ENCODE measurements around the gene NAALADL1.
"Not testable (repeated sequence)": the region's sequence is repeated elsewhere in the genome, so short reads cannot be mapped to it uniquely, and the experiment has no call there.

NAALADL1 gene

DNA sequence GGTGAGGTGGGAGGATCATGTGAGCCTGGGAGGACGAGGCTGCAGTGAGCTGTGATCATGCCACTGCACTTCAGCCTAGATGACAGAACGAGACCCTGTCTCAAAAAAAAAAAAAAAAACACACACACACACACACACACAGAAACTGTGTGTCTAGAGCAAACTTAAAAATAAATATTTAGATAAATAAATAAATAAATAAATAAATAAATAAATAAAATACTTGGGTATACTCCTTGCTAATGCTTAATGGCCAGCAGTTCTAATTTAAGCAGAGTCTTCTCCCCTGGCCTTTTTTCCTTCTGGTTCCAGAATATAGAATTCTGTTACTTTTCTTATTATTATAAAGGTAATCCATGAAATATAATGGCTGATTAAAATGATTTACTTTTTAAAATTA, 49.5 kb downstream of the NAALADL1 start:
- no peak for DNase-seq

DNA sequence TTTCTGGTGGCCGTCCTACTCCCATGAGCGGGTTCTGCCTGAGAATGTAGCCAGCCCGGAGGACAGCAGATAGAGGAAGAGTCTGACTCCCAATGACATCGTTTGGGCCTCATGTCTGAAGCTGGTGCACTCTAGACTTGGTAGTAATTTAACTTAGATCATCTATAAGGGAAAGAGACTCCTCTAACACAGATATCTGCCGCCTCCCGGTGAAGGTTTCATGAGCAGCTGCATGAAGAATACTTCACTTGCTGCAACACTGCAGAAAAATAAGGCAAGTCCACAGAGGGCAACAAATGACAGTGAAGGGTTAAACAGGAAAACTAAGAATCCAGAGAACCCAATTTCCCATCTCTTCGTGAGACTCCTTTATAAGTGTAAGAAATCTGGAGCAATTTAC, 50.3 kb downstream of the NAALADL1 start:
- no peak for DNase-seq

DNA sequence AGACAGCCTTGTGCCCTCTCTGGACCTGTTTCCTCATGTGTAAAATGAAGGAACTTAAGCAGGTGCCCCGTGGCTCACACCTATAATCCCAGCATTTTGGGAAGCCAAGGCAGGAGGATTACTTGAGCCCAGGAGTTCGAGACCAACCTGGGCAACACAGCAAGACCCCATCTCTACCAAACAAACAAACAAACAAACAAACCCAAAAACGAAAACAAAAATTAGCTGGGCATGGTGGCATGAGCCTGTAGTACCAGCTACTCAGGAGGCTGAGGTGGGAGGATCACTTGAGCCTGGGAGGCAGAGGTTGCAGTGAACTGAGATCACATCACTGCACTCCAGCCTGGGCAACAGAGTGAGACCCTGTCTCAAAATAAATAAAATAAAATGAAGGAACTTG, 54.4 kb downstream of the NAALADL1 start:
- not testable (repeated sequence) for DNase-seq

DNA sequence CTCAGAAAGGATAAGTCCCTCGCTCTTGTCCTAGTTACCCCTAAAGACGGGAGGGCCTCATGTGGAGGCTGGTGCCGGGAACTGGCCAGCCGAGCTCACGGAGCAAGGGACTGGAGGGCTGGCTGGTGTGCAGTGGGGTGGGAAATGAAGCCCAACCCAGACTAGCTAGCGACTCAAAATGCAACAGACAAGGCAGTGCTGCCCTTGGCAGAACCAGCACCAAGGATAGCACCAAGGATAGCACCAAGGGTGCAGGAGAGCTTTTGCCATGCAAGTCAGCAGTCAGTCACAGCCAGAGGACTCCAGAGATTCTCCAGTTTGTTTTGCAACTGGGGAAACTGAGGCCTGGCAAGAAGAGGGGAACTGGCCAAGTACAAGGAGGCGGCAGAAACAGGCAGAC, 55.1 kb downstream of the NAALADL1 start:
- DNase-seq: no peak

DNA sequence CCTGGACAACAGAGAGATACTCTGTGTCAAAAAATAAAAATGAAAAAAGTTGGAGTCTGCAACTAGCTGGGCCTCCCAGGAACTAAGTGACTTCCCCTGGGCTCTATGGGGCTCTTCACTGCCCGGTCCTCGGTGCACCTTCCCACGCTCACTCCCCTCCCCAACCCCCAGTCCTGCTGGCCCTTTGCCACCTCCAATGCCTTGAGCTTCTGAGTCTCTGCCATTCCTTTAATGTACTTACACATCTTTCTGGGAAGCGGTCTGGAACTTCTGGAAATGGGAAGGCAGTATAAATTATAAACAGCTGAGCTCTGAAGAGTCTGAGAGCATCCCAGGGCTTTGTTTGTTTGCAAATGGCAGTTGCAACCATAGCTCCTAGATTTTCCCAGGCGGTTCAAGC, 55.6 kb downstream of the NAALADL1 start:
- DNase-seq: no peak

DNA sequence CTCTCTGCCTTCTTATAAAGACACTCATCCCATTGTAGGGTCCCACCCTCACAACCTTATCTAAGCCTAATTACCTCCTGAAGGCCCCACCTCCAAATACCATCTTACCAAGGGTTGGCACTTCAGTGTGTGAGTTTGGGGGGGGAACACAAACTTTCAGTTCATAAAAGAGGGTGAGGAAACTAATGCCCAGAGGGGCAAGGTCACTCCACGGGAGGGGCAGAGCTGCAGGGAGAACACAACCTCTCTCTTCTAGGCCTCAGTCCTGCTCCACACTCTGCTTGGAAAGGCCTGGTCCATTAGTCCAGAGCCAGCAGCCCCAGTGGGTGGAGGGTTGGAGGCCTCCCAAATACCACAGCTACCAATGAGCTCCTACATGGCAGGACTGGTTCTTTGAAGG, 58.9 kb downstream of the NAALADL1 start:
- no peak for DNase-seq

DNA sequence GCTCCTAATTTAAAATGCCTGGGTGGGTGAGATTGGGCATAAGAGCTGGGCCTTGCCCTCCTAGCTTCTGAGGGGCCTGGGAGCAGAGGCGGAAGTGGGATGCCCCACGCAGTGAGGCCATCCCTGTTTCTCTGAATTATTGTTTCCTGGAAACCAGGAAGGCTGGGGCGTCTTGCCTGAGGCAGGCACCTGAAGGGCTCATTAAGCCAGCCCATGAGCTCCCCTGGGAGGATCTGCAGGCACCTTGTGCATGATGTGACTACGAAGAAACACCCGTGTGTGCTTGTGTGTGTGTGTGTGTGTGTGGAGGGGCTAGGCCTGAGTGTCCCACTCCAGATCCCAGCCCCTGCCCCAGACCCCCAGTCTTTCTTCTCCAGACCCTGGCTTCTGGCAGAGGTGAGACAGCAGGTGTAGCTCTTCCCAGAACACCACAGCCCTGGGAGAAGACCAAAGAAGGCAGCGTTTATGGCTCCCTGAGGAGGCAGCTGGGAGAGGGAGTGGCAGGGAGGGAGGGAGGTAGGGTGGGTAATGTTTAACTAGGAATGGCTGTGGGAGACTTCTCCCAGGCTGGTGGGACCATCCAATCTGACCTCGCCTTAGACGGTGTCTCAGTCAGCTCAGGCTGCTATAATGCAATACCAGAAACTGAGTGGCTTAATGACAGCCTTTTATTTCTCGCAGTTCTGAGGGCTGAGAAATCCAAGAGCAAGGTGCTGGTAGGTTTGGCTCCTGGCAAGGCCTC, 59.5 kb downstream of the NAALADL1 start:
- no peak for DNase-seq

DNA sequence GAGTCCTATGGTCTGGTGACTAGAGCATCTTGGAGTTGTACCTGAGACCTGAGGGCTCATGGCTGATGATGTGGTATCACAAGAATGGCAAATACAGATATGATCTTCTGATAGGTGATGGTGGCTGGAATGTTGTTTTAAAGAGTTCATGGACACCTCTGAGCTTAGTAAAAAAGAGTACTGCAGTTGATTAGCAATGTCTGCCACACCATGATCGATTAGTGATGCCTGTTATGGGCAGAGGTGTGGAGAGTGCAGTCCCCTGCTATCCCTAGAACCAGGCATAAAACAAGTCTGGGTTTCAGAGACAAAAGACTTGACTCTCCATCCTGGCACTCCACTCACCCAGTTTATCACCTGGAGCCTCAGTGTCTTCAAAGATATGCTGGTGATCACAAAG, 60.2 kb downstream of the NAALADL1 start:
- no peak for DNase-seq

DNA sequence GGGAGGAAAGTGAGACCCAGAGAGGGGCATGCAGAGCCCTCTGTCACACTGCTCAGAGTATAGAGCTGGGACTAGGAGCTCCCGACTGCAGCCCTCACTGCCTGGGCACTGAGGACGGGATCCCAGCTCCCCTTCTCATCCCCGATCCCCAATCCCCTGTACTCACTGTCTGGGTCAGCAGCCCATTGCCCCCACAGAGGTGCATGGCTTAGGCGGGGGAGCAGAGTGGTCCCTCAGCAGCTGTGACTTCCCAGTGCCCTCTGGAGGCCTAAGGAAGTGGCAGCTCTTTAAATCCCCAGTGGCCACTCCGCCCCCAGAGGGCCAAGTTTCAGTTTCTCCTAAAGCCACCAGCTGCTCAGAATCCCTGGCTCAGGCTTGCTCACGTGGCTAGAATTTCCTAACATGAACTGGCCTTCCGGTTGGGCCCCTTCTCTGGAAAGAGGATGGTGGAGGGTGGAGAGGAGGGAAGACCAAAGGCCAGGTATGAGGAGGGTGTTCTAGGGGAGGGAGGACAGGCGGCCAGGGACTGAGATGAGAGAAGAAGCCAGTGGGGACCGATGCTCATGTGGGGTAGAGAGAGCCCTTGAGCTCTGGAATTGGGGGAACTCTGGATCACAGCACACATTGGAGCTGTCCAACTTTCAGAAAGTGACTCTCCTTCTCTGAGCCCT, 61.5 kb downstream of the NAALADL1 start, which contains the start of gene BATF2:
Gene BATF2, minus strand, starts transcription at position 262 of the 671 bp plus-strand sequence. Its CDS starts 57 bp downstream, at position 205.
- DNase-seq: no peak

DNA sequence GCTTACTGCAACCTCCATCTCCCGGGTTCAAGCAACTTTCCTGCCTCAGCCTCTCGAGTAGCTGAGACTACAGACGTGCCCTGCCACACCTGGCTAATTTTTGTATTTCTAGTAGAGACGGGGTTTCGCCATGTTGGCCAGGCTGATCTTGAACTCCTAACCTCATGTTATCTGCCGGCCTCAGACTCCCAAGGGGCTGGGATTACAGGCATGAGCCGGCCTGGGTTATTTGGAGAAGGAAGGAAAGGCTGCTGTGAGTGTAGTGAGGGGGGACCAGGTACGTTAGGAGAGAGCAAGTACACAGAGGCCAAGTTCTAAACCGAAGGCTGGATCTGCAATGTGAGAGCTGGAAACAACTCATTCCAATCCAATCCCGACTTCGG, 62.0 kb downstream of the NAALADL1 start:
- DNase-seq: no peak

Data from NCI-H1105 treated with DMSO at 0.1 percent for 48 hours (cell line).